Measurements from ENCODE around the gene SLC50A1.

Gene SLC50A1

GRCh38 chr1:155170101-155170785 lies 34.6 kb downstream of the SLC50A1 start:
- no peak for DNase-seq (ENCODE audit: low read depth in 3 of 3)

- no peak for DNase-seq (ENCODE audit: low read depth in 3 of 3)
These were observed 35.2 kb downstream of the SLC50A1 start for GRCh38 chr1:155170806-155171205.

GRCh38 chr1:155171836-155172731 lies 36.4 kb downstream of the SLC50A1 start:
- peak in 1 of 3 donors; percentile 46 for DNase-seq (ENCODE audit: low read depth in 3 of 3)

GRCh38 chr1:155172732-155173477 lies 37.3 kb downstream of the SLC50A1 start, which contains the start of gene KRTCAP2:
Gene KRTCAP2, minus strand, starts transcription at chr1:155173304. Its CDS starts 80 bp downstream, at chr1:155173224.
- peak; percentile 88 to 94 (median 93) for DNase-seq (ENCODE audit: low read depth in 3 of 3)

- DNase-seq (ENCODE audit: low read depth in 3 of 3) = peak in 2 of 3 donors; percentile 54 to 76
These were observed 38.0 kb downstream of the SLC50A1 start, which contains the start of gene TRIM46 for GRCh38 chr1:155173478-155174323. Gene TRIM46, plus strand, starts transcription at chr1:155173849. Its CDS starts 118 bp downstream, at chr1:155173967.

GRCh38 chr1:155174324-155175280 lies 39.0 kb downstream of the SLC50A1 start:
- DNase-seq (ENCODE audit: low read depth in 3 of 3) = peak in 1 of 3 donors; percentile 50

- DNase-seq (ENCODE audit: low read depth in 3 of 3) = no peak
These were observed 39.8 kb downstream of the SLC50A1 start for GRCh38 chr1:155175281-155175926.

GRCh38 chr1:155175927-155176371 lies 40.3 kb downstream of the SLC50A1 start:
- DNase-seq (ENCODE audit: low read depth in 3 of 3) = no peak

GRCh38 chr1:155176544-155177071 lies 41.0 kb downstream of the SLC50A1 start:
- DNase-seq (ENCODE audit: low read depth in 3 of 3) = peak; percentile 60 to 88 (median 80)

- no peak for DNase-seq (ENCODE audit: low read depth in 3 of 3)
These were observed 41.7 kb downstream of the SLC50A1 start for GRCh38 chr1:155177192-155177917.

- no peak for DNase-seq (ENCODE audit: low read depth in 3 of 3)
These were observed 42.2 kb downstream of the SLC50A1 start for GRCh38 chr1:155177918-155178281.

GRCh38 chr1:155178441-155179111 lies 42.9 kb downstream of the SLC50A1 start:
- DNase-seq (ENCODE audit: low read depth in 3 of 3) = no peak

GRCh38 chr1:155179112-155180031 lies 43.7 kb downstream of the SLC50A1 start:
- no peak for DNase-seq (ENCODE audit: low read depth in 3 of 3)

- no peak for DNase-seq (ENCODE audit: low read depth in 3 of 3)
These were observed 45.9 kb downstream of the SLC50A1 start for GRCh38 chr1:155181371-155182051.

- no peak for DNase-seq (ENCODE audit: low read depth in 3 of 3)
These were observed 46.4 kb downstream of the SLC50A1 start for GRCh38 chr1:155182052-155182550.

GRCh38 chr1:155183775-155184221 lies 48.1 kb downstream of the SLC50A1 start:
- DNase-seq (ENCODE audit: low read depth in 3 of 3) = no peak
